ENCODE results near the gene XIRP1.

The XIRP1 gene

DNA sequence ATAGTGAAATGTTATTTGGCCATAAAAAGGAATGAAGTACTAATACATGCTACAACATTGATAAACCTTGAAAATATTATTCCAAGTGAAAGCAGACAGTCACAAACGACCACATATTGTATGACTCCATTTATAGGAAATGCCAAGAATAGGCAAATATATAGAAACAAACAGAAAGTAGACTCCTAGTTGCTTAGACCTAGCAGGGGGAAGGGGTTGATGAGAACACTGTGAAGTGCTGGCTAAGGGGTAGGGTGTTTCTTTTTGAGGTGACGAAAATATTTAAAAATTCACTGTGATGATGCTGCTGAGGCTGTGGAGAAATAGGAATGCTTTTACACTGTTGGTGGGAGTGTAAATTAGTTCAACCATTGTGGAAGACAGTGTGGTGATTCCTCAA lies 30.5 kb upstream of the XIRP1 start:
- TF ChIP-seq POLR2AphosphoS5 (IDR thresholded peaks at IDR 0.05; ENCODE audit: low read depth, low read length), result no peak
- TF ChIP-seq POU2F2 (IDR thresholded peaks at IDR 0.05; ENCODE audit: low read depth, low read length), result no peak
- TF ChIP-seq POLR2A (IDR thresholded peaks at IDR 0.05; ENCODE audit: low read depth, low read length), result no peak
- no peak for TF ChIP-seq TAF1 (IDR thresholded peaks at IDR 0.05; ENCODE audit: low read depth, low read length)
- no peak for TF ChIP-seq SPI1 (IDR thresholded peaks at IDR 0.05; ENCODE audit: low read depth, low read length)
- DNase-seq (ENCODE audit: insufficient read length, low spot score) (no peak), FAIRE-seq (no peak)

DNA sequence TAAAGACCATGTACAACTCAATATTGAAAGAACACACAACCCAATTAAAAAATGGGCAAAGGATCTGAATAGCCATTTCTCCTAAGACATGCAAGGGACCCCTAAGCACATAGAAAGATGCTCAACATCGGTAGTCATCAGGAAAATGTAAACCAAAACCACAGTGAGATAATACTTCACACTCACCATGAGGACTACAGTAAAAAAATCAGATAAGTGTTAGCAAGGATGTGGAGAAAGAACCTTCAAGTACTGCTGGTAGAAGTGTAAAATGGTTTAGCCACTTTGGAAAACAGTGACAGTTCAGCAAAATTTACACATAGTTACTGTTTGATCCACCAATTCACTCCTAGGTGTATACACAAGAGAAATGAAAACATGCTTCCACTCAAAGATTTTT lies 30.1 kb upstream of the XIRP1 start:
- TF ChIP-seq POU2F2 (IDR thresholded peaks at IDR 0.05; ENCODE audit: low read depth, low read length) (no peak), TAF1 (IDR thresholded peaks at IDR 0.05; ENCODE audit: low read depth, low read length) (no peak), PAX5 (IDR thresholded peaks at IDR 0.05; ENCODE audit: insufficient read depth, low read length, severe bottlenecking) (no peak), POLR2A (IDR thresholded peaks at IDR 0.05; ENCODE audit: low read depth, low read length) (no peak), SPI1 (IDR thresholded peaks at IDR 0.05; ENCODE audit: low read depth, low read length) (no peak), POLR2AphosphoS5 (IDR thresholded peaks at IDR 0.05; ENCODE audit: low read depth, low read length) (no peak)
- DNase-seq (ENCODE audit: insufficient read length, low spot score), result no peak
- FAIRE-seq, result no peak

DNA sequence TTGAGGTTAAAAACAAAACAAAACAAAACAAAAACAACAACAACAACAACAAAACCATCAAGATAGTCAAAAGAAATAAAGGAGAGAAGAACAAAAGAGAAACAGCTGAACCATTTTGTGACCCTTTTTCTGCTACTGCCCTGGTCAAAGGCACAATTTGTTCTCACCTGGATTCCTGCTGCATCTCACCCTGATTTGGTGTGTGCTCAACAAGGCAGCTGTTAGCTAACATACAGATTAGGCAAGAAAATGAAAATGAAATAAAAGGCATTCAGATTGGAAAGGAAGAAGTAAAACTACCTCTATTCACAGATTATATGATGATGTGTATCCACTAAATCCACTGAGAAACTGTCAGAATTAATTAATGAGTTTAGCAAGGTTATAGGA lies 28.7 kb upstream of the XIRP1 start:
- FAIRE-seq (peak; percentile 84), DNase-seq (ENCODE audit: insufficient read length, low spot score) (no peak)
- TF ChIP-seq SPI1 (IDR thresholded peaks at IDR 0.05; ENCODE audit: low read depth, low read length) (no peak), POLR2A (IDR thresholded peaks at IDR 0.05; ENCODE audit: low read depth, low read length) (no peak), PAX5 (IDR thresholded peaks at IDR 0.05; ENCODE audit: insufficient read depth, low read length, severe bottlenecking) (no peak), POLR2AphosphoS5 (IDR thresholded peaks at IDR 0.05; ENCODE audit: low read depth, low read length) (no peak), POU2F2 (IDR thresholded peaks at IDR 0.05; ENCODE audit: low read depth, low read length) (no peak), TAF1 (IDR thresholded peaks at IDR 0.05; ENCODE audit: low read depth, low read length) (no peak)

DNA sequence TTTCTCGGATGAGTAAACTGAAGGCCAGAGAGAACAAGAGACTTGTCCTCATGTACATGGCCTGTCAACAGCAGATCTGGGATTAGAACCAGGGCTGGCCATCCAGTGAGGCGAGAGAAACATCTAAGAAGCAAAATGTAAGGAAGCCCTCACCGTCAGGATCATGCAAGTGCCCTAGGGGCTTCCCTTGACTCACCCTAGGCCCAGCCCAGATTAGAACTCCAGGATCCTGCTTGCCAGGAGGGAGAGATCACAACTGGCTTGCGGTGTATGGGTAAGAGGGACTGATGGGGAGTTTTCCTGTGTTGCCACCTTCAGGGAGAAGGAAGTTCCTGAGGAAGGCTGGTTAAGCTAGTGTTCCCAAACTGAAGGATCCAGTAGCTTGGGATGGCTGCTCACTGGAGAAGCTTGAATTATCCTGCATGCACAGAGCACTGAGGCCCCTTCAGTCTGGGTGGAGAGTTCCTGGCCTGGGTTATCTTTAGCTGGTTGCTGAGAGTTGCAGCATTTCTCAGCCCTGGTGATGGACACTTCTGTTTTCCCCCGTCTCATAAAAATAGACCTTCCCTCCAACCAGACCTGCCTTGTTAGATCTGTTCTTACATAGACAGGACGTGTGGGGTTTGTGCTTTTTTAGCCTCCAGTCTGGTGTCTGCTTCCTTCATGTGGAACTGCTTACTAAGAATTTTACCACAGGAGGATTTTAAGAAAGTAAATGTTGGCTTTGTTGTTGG lies 28.2 kb upstream of the XIRP1 start:
- DNase-seq (ENCODE audit: insufficient read length, low spot score) (no peak), FAIRE-seq (no peak)
- TF ChIP-seq POU2F2 (IDR thresholded peaks at IDR 0.05; ENCODE audit: low read depth, low read length) (no peak), TAF1 (IDR thresholded peaks at IDR 0.05; ENCODE audit: low read depth, low read length) (no peak), POLR2A (IDR thresholded peaks at IDR 0.05; ENCODE audit: low read depth, low read length) (no peak), POLR2AphosphoS5 (IDR thresholded peaks at IDR 0.05; ENCODE audit: low read depth, low read length) (no peak), PAX5 (IDR thresholded peaks at IDR 0.05; ENCODE audit: insufficient read depth, low read length, severe bottlenecking) (no peak), SPI1 (IDR thresholded peaks at IDR 0.05; ENCODE audit: low read depth, low read length) (no peak)

DNA sequence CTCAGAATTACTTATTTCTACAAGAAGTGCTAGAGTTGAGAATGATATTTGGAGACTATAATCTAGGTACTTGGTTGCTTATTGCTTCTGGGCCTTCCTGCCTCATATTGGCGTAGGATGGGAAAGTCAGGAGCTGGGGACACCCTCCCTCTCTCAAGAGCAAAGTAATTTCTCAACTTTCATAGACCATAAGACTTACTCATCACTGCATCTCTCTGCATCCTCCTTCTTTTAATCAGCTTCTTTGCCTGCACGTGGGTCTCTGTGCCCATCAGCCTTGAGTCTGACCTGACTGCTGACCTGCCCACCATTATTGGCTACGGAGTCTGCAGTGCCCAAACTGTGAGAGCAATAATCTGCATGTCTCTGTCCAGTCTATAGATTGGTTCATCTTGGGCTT lies 27.3 kb upstream of the XIRP1 start:
- TF ChIP-seq POLR2A (IDR thresholded peaks at IDR 0.05; ENCODE audit: low read depth, low read length), result no peak
- no peak for TF ChIP-seq PAX5 (IDR thresholded peaks at IDR 0.05; ENCODE audit: insufficient read depth, low read length, severe bottlenecking)
- TF ChIP-seq POU2F2 (IDR thresholded peaks at IDR 0.05; ENCODE audit: low read depth, low read length), result no peak
- TF ChIP-seq SPI1 (IDR thresholded peaks at IDR 0.05; ENCODE audit: low read depth, low read length), result no peak
- TF ChIP-seq TAF1 (IDR thresholded peaks at IDR 0.05; ENCODE audit: low read depth, low read length), result no peak
- no peak for TF ChIP-seq POLR2AphosphoS5 (IDR thresholded peaks at IDR 0.05; ENCODE audit: low read depth, low read length)
- no peak for DNase-seq (ENCODE audit: insufficient read length, low spot score)
- FAIRE-seq, result peak; percentile 68

DNA sequence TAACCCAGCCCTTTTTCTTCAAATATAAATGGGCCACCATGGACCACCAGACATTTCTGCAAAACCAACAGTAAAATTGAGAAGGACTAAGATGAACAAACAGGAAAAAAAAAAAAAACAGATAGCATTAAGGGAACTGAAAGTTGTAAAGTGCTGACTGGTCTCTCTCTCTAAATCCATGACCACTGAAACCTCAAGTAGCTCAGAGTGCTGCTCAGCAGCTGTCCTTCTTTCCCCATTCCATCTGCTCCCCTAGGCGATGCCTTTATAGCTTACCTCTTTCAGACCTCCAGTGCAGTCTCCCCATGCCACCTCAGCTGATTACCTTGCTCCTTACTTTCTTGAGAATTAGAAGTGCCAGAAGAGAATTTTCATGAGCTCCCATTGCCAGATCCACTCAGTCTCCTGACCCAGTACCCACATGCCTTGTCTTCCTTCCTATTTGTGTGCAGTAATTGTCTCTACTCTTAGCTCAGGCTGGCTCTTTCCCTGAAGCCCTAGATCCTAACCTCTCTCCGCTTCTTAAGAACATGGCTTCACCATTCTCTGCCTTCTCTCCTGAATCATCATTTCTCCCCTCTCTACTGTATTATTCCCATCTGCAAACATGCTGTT lies 23.9 kb upstream of the XIRP1 start:
- DNase-seq (ENCODE audit: insufficient read length, low spot score) (peak; percentile 43), FAIRE-seq (peak; percentile 90)
- TF ChIP-seq SPI1 (IDR thresholded peaks at IDR 0.05; ENCODE audit: low read depth, low read length) (peak; percentile 99), POLR2A (IDR thresholded peaks at IDR 0.05; ENCODE audit: low read depth, low read length) (no peak), POU2F2 (IDR thresholded peaks at IDR 0.05; ENCODE audit: low read depth, low read length) (peak; percentile 82)

DNA sequence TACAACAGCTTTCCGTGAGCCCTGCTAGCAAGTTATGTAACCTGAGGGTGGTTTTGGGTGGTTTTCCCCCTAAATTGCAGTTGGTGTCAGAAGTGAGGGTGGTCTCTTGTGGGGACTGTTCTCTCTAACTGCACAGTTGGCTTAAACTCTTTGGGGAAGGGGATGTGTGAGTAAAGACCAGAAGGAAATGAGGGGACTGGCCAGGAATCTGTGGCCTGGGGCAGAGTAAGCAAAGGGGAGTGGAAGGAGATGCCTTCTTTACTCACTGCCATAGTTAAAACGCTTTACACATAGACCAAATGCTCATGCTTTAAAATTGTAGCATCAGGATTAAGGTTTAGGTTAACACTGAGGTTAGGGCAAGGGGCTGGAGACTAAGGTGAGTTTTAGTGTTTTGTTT lies 21.2 kb upstream of the XIRP1 start:
- FAIRE-seq, result no peak
- no peak for DNase-seq (ENCODE audit: insufficient read length, low spot score)
- TF ChIP-seq SPI1 (IDR thresholded peaks at IDR 0.05; ENCODE audit: low read depth, low read length) (no peak), POU2F2 (IDR thresholded peaks at IDR 0.05; ENCODE audit: low read depth, low read length) (no peak), POLR2A (IDR thresholded peaks at IDR 0.05; ENCODE audit: low read depth, low read length) (no peak), POLR2AphosphoS5 (IDR thresholded peaks at IDR 0.05; ENCODE audit: low read depth, low read length) (no peak), PAX5 (IDR thresholded peaks at IDR 0.05; ENCODE audit: insufficient read depth, low read length, severe bottlenecking) (no peak), TAF1 (IDR thresholded peaks at IDR 0.05; ENCODE audit: low read depth, low read length) (no peak)

DNA sequence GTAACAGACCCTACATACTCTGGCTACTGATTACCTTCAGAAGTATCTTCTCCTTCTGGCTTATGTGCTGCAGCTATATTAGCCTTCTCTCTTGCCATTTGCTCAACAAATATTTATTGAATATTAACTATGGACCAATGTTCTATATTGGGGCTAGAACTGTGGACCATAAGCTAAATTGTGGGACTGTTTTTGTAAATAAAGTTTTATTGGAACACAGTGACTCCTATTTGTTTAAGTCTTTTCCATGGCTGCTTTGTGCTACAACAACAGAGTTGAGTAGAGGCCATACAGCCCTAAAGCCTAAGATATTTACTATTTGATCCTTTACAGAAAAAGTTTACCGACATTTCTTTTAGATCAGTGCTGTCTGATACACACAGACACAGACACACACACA lies 20.3 kb upstream of the XIRP1 start:
- TF ChIP-seq POU2F2 (IDR thresholded peaks at IDR 0.05; ENCODE audit: low read depth, low read length) (no peak), POLR2AphosphoS5 (IDR thresholded peaks at IDR 0.05; ENCODE audit: low read depth, low read length) (no peak), POLR2A (IDR thresholded peaks at IDR 0.05; ENCODE audit: low read depth, low read length) (no peak), SPI1 (IDR thresholded peaks at IDR 0.05; ENCODE audit: low read depth, low read length) (no peak), TAF1 (IDR thresholded peaks at IDR 0.05; ENCODE audit: low read depth, low read length) (no peak), PAX5 (IDR thresholded peaks at IDR 0.05; ENCODE audit: insufficient read depth, low read length, severe bottlenecking) (no peak)
- no peak for FAIRE-seq
- no peak for DNase-seq (ENCODE audit: insufficient read length, low spot score)

DNA sequence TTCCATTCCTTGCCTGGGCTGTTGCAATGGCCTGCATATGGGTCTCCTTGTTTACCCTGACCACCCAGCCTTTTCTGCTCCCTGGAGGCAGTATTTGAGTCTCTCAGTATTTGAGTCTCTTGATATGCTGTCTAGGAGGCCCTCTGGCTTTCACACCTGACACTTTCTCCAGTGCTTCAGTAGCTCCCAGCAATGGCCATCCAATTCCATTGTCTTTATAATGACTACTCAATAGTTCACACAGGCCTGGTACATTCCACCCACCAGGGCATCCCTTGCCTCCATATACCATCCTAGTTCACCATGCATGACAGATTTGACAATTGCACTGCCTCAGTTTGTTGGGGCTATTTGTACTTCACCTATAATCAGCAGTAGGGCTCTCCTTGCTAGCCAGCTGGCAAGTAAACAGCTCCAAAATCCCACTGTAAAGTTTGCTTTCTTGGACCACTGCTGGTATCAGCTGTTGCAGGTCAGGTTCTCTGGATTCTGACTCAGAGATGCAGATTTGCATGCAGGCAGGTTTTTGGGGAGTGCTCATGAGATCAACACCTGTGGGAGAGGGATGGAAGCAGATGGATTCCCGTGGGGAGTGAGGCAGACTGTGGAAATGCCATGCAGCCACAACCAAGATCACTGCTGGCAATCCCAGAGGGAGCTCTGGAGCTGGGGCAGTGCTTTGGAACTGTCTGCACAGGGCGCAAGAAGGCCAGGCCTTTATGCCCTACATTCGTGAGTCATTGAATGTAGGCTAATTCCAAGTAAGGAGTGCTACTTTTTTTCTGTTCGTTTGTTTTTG lies 19.1 kb upstream of the XIRP1 start:
- peak; percentile 52 for FAIRE-seq
- DNase-seq (ENCODE audit: insufficient read length, low spot score), result no peak
- TF ChIP-seq TAF1 (IDR thresholded peaks at IDR 0.05; ENCODE audit: low read depth, low read length) (no peak), PAX5 (IDR thresholded peaks at IDR 0.05; ENCODE audit: insufficient read depth, low read length, severe bottlenecking) (no peak)

Data from GM12891 (cell line).